GM12891 (cell line): ENCODE results near the gene PCNX4.

ENCODE experiments used
- POLR2A ChIP-seq: IDR thresholded peaks from 2 replicates; pipeline ENCODE4 v1.6.1; 2011; ENCODE audit warnings: low read depth, low read length, control low read depth
- POLR2AphosphoS5 ChIP-seq: IDR thresholded peaks from 2 replicates; pipeline ENCODE4 v1.6.1; 2011; ENCODE audit warnings: low read depth, low read length, control low read depth

GRCh38 chr14:60215127-60215444 lies 123.4 kb downstream of the PCNX4 start:
- TF ChIP-seq POLR2A (no peak), POLR2AphosphoS5 (no peak)
